Right forelimb (tissue), 1 donor: ENCODE measurements around the gene MFNG.

Source experiments
- DNase-seq: peaks from one replicate; pipeline ENCODE4 v3.0.0-alpha.2; 2018

MFNG gene

GRCh38 chr22:37420686-37421467 is 65.3 kb downstream of the MFNG start:
- no peak for DNase-seq

GRCh38 chr22:37419969-37420685 is 66.1 kb downstream of the MFNG start:
- DNase-seq = no peak

- no peak for DNase-seq
Measured at GRCh38 chr22:37419370-37419968, 66.7 kb downstream of the MFNG start.
